Activated T-helper 1 cell treated with anti-CD3 and anti-CD28 coated beads, Interleukin-2, amount 50 U/mL, for 16 hours (primary cell): ENCODE data around the gene ASIC3.

Source experiments
- DNase-seq, 2 donors: peaks; one replicate each; pipeline ENCODE4 v3.0.0-alpha.2; 2020; ENCODE audit warnings: low read depth in 1 of 2, low spot score in 1 of 2

ASIC3 gene

DNA sequence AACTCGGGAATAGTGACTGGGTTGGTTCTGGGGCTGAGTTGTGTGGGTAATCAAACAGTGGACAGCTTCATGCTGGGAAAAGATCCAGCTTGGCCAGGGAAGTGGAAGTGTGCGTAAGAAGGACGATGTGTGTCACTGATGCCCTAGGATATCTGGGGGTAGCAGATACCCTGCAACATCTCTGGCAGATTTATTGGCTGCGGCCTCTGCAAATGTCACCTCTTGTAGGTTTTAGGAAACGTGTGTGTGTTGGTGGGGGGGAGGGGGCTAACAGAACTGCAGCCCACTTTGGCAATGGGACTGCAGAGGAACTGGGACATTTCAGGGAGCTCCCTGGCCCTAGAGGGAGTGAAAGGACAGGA lies 37.0 kb downstream of the ASIC3 start:
- no peak for DNase-seq

DNA sequence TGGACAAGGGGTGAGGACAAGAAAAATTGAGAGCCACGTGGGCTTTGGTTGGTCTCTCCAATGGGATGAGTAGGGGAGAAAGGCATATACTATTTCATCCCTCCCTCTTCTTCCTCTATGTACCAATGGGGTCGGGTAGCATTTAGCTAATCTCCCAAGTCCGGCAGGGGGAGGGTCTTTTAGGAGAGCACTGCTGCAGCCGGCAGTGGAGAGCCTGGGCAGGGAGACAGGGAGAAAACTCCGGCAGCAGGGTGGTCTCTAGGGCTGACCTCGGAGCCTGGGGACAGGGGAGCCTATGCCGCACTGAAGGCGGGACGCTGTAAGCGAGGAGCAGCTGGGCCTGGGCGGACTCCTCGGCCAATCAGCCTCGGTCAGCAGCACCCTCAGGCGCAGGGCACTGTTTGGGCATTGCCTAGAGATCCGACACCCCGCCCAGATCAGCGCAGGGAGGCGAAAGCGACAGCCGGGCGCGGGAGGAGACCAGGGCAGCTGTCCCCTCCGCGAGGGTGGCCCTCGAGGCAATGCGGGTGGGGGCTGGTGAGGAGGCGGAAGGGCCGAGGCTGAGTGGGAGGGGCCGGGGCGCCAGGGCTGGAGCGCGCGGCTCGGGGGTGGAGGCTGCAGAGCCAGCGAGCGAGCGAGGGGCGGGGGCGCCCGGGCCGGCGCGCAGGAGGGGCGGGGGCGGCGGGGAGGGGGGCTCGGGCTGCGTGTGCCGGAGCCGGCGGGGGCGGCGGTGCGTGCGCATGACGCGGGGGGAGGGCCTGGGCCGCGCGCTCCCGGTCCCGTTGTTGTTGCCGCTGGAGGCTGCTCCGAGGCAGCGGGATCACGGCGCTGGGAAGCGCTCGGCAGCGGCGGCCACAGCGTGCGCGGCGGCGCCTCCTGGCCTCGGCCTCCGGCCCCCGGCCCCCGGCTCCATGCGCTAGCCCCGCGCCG lies 37.6 kb downstream of the ASIC3 start, which contains the start of gene AGAP3:
AGAP3 (plus strand) TSS at position 785 of the 930 bp plus-strand sequence. CDS start 267 bp downstream, outside the sequence.
- peak in 1 of 2 donors; percentile 57 for DNase-seq

DNA sequence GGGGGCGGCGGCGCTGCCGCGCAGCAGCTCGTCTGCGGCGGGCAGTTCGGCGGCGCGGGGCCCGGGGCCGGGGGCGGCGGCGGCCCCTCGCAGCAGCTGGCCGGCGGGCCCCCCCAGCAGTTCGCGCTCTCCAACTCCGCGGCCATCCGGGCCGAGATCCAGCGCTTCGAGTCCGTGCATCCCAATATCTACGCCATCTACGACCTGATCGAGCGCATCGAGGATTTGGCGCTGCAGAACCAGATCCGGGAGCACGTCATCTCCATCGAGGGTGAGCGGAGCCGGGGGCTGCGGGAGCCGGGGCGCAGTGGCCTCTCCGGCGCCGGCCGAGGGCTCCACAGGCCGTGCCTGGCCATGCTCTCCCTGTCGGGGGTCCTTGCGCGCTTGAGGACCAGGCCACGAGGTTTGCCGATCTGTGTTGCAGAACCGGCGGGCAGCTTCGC lies 38.5 kb downstream of the ASIC3 start:
- DNase-seq: no peak

DNA sequence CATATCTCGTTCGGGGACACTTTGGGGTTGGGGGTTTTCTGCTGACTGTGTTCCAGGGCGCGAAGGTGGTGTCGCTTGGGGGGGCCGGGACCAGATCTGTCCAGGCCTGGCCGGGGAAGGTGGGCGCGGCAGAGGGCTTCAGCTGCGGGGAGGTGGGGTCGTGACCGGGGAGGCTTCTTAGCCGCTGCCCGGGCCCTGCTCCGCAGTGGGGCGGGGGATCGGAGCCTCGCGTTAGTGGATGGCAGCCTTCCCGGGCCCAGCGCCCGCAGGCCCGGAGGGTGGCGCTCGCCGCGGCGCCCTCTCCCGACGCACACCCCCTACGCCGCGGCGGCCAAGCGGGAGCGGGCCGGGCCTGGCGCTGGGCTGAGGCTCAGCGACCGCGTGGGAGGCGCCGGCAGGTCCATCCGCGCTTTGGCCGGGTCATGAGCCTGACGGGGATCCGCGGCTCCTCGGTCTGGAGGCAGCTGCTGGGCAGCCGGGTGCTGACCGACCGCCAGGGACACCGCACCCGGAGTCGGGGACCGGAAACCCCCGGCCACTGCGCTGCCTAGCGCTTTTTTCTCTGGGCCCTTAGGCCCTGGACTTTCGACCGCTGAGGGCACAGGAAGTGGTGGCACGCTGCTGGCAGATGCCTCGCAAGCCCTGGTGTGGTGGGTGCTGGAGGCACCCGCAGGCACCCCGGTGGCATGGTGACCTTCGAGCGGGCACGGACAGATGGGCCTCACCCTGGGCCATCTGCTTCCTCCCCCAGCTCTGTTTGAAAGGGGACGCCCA lies 39.1 kb downstream of the ASIC3 start:
- peak in 1 of 2 donors; percentile 22 for DNase-seq

DNA sequence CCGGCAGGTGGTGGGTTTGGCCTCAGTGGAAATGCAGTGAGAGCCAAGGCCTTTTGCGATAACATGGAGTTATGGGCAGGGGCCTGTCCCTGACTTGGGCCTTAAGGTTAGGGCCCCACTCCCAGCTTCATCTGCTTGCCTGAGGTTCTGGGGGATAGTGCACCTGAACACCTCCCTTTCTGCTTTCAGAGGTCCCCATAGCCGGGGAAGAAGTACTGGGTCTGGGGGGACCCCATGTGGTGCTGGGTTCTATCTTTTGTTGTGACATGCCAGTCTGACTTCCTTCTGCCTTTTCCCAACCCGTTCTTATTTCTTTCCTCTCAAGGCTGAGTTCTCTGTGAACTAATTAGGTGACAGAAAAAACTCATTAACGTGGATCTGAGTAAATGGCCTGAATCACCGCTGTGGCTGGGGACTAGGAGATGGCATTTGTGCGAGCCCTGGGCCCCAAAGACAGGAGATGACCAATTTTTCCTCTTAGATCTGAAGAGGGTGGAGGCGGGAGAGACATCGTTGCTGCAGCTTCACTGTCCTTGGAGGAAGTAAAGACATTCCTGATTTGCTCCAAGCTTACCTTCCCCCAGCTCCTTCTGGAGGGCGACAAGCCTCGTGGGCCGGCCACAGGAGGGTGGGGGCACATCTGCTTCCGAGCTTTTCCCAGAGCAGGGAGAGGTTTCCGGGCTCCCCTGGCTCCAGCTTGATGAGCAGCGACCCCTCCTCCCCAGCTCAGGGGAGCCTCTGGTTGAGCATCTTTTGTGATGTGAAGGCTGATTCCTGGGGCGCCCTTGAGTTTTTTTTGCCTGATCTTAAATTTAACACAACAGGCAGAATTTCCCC lies 39.9 kb downstream of the ASIC3 start:
- no peak for DNase-seq

DNA sequence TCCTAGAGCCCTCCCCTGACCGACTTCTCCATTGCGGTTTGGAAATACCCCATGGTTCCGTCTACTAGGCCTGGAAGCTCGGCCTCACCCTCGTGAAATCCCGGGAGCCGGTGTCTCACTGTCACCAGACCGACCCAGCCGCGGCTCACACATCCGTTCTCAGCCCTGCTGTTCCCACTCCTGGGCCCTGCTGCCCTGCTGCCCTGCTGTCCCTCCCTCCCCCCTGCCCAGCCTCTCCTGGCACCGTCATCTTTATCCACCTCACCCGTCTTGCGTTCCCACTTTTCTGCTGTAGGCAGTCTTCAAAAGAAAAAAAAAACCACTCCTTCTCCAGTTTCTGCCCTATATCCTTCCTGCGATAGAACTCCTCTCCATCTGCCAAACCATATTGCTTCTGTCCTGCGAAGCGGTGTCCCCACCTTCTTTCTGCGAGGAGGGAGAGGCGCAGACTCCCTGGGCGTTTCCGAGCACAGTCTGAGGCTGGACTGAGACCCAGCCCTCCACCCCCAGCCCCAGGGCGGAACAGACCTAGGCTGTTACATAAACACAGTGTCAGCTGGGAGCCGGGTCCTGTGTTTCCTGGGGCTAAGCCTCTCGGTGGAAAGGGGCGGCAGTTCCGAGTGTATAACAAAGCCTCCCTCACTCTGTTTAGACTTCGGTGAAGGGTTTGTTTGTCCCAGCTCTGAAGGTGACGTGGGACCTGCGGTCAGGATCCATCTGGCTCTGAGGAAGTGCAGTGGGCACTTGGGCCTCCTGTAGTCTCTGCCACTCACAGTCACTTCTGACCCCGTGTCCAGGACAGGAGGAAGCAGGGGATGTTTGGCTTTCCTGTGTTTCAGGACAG lies 40.7 kb downstream of the ASIC3 start:
- DNase-seq: no peak

DNA sequence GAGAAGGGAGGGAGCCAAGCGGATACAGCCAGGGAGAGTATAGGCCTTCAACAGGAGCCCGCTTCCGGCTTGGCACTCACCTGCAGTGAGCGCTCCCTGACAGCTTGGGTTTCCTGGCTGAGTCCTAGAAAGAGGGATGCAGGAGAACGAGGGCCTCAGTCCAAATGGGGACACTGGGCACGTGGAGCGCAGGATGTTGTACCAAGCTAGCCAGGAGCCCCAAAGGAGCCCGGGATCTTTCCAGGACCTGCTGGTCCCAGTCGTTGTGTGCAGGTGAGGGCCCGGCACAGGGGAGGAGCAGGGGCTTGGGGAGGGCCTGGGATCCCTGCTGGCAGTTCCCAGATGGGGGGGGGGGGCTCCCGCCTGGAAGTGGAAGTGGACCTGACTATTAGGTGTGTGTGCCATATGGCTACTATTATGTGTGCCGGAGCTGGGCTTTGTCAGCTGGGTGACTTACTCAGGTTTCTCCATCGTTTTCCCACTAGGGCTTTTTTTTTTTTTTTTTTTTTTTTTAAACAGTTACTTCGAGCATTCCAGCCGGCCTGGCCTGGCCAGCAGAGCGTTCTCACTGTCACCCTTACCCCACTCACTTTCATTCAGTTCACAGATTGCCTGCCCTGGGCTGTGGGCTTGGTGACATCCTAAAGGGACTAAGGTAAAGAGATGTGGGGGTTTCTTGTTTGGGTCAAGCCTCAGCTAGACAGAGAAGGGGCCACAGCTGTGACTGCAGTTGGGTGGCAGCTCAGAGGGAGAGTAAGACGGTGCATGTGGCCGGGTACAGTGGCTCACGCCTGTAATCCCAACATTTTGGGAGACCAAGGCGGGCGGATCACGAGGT lies 41.8 kb downstream of the ASIC3 start:
- no peak for DNase-seq

DNA sequence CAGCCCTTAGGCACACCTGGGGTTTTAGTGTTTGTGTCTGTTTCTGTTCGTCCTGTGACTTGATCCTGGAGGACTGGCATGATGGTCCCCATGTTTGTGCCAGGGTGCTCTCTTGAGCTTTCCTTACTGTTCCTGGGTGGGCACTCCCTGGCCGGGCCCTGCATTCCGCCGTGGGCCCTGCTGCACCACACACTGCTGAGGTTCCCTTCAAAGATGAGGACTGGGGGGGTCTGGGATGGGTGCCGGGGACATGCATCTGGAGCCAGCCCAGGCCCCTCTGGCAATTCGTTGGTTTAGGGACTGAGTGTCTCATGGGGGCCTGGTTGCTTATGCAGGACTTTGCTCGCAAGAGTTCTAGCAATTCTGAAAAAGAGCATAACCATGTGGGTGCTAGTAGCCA lies 42.7 kb downstream of the ASIC3 start:
- no peak for DNase-seq

DNA sequence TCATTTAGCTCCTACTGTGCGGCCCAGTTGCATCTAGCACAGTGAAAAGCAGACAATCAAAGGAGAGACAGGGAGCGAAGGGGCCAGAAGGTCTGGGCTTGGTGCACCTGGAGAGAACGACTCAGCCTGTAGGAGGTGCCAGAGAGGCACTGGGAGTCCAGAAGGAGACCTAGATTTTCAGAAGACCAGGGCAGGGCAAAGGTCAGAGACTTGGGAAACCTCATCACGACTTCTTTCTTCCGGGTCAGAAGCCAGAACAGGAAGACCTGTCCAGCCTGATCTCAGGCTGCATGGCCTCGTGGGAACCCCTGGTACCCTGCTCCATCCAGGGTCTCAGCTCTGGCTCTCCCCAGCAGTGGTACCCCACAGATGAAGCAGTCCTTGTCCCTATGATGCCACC lies 43.1 kb downstream of the ASIC3 start:
- DNase-seq: no peak

DNA sequence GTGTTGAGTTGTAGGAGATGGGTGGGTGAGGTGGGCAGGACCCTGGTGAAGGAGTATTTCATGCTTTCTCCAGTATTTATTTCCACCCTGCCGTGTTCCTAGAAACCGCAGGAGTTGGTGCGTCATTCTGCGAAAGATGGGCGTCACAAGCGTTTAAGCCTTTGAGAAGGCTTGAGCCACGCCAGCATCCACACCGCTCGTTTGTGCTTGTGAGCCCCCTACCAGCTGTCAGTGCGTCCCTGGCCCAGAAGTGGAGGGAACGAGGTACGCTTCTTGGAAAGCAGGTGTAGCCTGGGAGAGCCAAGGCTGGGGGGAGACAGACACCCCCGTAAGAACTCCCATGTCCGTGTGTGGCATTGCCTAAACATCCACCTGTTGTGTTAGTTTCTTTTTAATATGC lies 43.7 kb downstream of the ASIC3 start:
- no peak for DNase-seq

DNA sequence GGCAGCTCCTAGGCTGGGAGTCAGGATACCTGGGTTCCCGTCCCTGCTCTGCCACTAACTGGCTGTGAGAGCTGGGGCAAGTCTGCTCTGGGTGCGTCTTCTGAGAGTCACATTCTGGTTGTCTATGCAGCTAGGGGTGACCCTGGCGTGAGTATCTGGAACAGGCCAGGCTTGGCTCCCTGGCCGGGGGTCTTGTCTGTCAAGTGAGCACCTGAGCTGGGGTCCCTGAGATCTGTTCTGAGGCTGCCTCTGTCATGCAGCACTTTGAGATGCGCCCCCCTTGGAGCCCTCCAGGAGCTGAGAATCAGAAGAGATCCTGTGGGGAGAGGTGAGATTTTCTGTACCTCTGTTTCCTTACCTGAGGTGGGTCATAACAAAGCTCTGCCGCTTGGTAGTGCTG lies 45.4 kb downstream of the ASIC3 start:
- DNase-seq: no peak

DNA sequence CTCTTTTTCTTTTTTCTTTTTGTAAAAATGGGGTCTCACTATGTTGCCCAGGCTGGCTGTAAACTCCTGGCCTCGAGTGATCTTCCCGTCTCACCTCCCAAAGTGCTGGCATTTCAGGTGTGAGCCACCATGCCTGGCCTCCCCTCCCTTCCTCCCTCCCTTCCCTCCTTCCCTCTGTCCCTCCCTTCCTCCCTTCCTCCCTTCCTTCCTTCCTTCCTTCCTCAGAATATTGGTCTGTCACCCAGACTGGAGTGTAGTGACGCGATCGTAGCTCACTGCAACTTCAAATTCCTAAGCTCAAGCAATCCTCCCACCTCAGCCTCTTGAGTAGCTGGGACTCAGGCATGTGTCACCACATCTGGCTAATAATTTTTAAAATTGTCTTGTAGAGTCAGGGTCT lies 46.3 kb downstream of the ASIC3 start:
- DNase-seq: no peak

DNA sequence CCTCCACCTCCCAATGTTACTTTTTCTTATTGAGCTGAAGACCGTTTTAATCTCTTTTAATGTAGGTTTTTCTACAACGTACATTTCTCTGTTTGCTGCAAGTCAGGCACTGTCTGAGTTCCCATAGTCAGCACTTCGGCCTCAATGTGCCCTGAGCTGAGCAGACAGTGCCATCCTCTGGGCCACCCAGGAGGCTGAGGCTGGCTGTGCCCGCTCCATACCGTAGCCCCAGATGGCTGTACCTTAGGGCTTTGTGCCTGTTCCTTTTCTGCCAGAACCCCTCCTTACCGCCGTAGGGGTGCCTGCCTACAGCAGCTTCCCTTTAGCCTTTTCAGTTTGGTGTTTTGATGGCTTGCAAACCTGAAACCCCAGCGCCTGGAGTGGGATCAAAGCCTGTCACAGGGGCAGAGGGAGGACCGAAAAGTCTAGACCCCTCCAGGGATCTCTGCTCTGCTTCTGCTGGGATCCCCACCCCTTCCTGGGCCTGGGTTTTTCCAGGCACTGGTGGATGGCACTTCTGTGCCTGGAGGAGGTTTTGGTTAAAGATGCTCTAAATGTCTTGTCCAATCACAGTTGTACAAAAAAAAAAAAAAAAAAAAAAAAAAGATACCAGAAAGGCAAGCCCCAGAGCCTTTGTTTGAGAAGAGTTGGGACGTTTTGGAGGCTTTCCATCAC lies 46.9 kb downstream of the ASIC3 start:
- no peak for DNase-seq

DNA sequence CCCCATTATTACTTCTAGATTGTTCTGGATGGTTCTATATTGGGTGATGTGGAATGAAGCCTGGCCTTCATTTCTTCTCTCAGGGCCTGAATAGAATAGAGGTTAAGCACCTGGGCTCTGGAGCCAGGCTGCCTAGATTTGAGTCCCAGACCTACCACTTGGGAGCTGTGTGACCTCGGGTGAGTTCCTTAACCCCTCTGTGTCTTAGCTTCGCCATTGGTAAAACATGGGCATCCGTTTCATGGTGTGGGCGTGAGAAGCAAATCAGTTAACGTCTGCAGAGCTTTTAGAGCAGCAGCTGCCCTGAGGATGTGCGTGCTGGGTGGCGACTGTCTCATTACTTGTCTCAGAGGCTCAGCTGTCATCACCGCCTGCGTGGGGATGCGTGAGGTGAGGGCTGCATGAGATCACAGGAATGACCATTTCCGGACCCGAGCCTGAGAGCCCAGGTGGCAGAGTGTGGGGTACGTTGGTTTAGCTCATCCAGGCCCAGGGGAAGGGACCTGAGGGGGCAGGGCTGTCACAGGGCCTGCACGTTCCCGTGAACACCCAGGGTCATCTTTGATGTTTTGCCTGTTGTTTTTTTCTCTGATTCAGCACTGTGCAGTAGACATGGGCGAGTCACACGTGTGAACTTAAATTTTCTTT lies 47.6 kb downstream of the ASIC3 start:
- no peak for DNase-seq

DNA sequence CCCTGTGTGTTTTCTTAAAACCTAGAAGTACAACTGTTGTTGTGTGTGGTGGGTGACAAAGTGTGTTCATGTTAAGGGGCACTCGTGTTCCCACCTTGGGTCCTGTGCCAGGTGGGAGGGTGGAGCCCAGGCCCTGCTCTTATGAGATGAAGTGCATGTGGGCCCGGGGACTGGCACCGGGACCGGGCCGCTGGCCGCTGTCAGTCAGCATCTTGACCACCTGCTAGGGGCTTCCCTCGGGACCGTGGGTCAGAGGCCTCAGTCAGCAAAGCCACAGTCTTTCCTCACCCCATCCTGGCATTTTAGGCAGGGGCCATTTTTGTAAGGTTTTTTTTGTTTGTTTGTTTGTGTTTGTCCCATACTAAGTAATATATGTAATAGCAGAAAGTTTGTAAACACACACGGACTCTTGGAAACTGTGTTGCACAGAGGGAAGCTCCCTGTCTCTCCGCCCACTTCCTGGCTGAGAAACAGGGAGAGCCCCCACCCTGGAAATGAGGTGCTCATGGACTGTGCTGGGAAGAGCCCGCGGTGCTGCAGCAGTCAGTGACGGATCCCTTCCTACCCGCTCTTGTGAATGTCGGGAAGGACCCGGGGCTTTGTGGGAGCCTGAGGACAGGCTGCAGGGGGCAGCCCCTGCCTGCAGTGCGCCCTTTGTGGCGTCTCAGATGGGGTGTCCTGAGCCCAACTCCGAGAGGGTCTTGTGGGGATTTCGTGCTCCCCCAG lies 51.3 kb downstream of the ASIC3 start:
- no peak for DNase-seq

DNA sequence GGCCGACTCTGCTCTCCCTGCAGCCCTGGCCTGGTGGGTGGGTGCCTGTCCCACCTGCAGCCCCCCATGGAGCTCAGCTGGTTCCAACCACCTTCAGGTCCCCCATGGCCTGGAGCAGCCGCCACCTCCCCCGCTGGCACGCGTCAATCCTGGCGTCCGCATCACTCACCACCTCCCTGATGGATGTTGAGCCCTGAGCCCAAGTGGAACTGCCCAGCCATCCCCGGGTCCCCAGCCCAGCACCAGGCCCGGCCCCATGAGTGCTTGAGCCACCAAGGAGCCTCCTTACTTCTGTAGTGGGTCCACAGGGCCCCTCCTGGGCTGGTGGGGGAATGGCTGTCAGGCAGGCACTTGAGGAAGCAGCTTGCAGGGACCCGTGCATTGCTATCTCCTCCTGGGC lies 52.6 kb downstream of the ASIC3 start:
- DNase-seq: no peak

DNA sequence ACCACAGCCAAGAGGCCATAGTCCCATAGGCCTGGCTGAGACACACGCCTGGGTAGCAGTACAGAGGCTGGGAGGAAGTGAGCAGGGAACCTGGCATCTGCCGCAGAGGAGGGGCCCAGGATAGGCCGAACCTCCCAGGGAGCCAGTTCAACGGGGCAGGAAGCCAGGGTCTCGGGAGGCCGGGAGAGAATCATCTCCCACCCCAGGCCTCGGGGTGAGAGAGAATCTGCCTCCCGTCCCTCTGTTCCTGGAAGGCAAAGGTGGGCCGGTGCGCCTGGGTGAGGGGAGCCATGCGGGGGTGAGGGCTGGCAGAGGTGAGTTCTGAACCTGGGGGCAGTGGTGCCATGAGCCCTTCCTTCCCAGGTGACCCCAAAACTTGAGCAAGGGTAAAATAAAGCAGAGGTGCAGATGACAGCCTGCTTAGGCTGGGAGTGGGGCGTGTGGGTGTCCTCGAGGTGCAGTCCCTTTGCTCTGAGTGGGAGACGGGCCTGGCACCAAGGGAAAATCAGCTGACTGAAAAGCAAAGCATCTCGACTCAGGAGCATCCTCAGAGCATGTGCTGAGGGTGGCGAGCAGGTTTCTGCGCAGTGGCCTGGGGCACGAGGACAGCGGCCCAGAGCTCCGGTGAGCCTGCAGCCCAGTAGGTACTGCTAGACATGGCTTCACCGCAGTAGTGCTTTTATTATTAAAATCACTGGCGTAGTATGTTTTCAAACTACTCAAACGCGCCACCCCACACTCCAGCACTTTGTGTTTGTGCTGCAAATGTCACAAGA lies 53.5 kb downstream of the ASIC3 start:
- DNase-seq: no peak
